ENCODE data around the gene GJD2.

DNA sequence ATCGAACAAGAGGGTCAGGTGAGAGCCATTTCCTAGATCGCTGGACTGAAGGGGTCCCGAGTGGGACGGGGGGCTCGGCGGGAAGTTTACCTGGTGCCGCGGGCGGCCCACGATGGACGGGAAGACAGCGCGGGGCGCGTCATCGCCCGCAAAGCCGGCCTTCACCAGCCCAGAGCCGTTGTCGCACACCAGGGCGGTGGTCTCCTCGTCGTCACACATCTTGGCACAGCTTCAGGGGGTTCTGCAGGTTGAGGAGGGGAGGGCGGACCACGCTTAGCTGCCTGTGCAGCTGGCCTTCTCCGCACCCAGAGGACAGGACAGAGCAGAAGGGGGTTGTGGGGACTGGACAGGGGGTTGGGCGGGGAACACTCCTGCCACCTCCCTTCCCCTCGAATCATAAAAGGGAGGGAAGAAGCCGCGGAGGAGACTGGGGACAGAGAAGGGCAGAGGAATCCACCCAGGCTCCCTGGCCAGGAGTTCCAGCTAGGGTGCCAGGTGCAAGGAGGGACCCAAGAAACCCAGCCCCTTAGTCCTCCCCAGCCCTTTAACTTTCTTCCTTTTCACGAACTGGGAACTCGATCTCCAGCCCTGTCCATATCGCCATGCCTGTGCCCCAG is 39.9 kb upstream of the GJD2 start:
- TF ChIP-seq EZH2 (IDR thresholded peaks at IDR 0.05; ENCODE audit: insufficient read depth, poor library complexity, severe bottlenecking) (no peak), EZH2phosphoT487 (IDR thresholded peaks at IDR 0.05; ENCODE audit: insufficient read depth, low read depth) (no peak)

Data from GM23248 (cell line).